ENCODE results near the gene ATP5MC3. TPM values are rescaled to one million over a fixed set of nuclear protein-coding genes. Genes with fewer than 3 reads are reported as not detected.

The ATP5MC3 gene
- total RNA-seq, 4 donors from 2014 or later = 62.7 to 170 (median 105) TPM

DNA sequence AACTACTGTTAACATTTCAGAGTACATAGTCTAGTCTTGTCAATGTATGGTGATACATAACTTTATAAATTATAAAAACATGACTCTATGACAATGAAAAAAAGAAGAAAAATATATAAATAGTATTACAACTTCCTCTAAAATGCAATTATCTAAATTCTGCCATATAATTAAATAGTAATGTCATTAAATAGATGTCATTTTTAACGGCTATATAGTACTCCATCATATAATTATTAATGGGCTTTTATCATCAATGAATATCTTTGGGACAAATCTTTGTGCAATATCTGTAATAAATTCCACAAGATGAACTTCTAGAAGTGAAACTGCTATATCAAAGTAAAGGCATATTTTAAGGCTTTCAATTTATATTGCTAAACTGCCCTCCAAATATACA, 38.3 kb downstream of the ATP5MC3 start:
- no peak overlapping the region for H3K4me3 ChIP-seq (ENCODE audit: low read depth, poor library complexity, severe bottlenecking)
- 96 to 97% methylated on average over 1 of the region's 1 CpG for WGBS, 2 donors
- intact Hi-C loops (cut with DNase I; ENCODE audit: low total_unique reads) = no loop called here
- DNase-seq (ENCODE audit: low spot score in 2 of 2) = no peak
- TF ChIP-seq, protein P1, sequence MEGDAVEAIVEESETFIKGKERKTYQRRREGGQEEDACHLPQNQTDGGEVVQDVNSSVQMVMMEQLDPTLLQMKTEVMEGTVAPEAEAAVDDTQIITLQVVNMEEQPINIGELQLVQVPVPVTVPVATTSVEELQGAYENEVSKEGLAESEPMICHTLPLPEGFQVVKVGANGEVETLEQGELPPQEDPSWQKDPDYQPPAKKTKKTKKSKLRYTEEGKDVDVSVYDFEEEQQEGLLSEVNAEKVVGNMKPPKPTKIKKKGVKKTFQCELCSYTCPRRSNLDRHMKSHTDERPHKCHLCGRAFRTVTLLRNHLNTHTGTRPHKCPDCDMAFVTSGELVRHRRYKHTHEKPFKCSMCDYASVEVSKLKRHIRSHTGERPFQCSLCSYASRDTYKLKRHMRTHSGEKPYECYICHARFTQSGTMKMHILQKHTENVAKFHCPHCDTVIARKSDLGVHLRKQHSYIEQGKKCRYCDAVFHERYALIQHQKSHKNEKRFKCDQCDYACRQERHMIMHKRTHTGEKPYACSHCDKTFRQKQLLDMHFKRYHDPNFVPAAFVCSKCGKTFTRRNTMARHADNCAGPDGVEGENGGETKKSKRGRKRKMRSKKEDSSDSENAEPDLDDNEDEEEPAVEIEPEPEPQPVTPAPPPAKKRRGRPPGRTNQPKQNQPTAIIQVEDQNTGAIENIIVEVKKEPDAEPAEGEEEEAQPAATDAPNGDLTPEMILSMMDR (IDR thresholded peaks at IDR 0.05) = no peak
- TF ChIP-seq POLR2A (IDR thresholded peaks at IDR 0.05) = no peak

DNA sequence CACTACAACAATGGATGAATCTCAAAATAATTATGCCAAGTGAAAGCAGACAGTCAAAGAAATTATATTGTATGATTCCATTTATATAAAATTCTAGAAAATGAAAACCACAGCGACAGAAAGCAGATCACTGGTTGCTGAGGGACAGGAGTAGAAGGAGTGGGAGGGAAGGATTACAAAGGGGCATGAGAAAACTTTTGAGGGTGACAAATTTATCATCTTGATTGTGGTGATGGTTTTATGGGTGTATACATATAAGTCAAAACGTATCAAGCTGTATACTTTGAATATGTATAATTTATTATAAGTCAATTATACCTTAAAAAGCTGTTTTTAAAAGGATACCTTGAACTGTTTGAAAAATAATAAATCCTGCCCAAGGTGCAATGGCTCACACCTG, 41.2 kb downstream of the ATP5MC3 start:
- H3K4me3 ChIP-seq (ENCODE audit: low read depth, poor library complexity, severe bottlenecking) = no peak overlapping the region
- intact Hi-C loops (cut with DNase I; ENCODE audit: low total_unique reads) = no loop called here
- no peak for DNase-seq (ENCODE audit: low spot score in 2 of 2)
- 56 to 60% methylated on average over 2 of the region's 2 CpGs for WGBS, 2 donors
- no peak for TF ChIP-seq POLR2A (IDR thresholded peaks at IDR 0.05)
- TF ChIP-seq, protein P1 (IDR thresholded peaks at IDR 0.05) = no peak

DNA sequence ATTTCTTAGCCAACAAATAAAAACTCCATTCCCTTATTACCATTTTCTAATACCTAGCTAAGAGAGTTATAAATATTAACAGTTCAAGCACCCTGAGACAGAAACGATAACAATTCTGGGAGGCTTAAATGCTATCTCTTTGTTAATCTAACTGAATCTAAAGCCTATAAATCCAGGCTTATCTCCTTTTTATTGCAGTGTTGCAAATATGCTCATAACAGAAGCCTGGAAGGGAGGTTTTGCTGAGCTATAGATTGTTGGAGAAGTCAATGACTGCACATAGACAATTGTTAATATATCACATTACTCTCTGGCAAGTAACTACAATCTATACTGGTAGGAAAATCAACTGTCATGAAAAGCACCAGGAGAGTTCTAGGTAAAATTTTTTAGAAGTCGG, 43.7 kb downstream of the ATP5MC3 start:
- DNase-seq (ENCODE audit: low spot score in 2 of 2) = no peak
- TF ChIP-seq, protein P1 (IDR thresholded peaks at IDR 0.05) = no peak
- TF ChIP-seq POLR2A (IDR thresholded peaks at IDR 0.05) = no peak
- intact Hi-C loops (cut with DNase I; ENCODE audit: low total_unique reads) = no loop called here
- no peak overlapping the region for H3K4me3 ChIP-seq (ENCODE audit: low read depth, poor library complexity, severe bottlenecking)
- WGBS, 2 donors = 72 to 82% methylated on average over 2 of the region's 2 CpGs

DNA sequence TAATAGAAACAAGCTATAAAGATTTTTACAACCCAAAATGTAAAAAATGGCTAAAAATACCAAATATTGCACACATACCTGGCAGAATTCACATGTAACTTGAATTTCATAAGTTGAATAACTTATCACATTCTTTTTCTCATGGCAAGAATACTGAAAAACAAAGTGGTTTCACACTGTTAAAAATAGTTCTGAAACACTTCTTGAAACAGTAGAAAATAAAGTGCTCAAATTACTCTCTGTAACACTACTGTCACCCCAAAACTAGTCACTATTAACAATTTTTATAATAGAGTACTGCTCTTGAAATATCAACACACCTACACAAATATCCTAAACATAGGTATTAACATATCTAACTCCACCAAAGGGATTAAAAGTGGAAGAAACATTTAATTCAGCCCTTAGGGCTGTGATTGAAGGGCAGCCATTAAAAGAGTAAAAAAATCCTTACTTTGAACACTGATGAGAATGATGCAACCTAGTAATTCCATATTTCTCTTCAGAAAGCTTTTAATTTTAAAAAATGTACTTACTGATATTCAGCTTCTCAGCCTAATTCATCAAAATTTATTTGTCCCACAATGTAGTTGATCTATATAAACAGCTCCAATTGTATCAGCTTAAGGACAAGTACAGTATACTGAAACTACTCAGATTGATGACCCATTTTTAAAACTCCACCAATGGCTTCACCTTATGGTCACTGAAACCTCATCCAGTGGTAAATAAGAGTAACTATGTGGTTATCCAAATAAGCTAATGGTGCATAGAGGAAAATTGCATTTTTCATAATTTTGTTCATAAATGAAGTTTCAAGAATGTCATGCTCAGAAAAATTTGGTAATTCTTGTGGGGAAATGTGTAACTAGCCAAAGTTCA, 44.9 kb downstream of the ATP5MC3 start:
- no peak for TF ChIP-seq POLR2A (IDR thresholded peaks at IDR 0.05)
- TF ChIP-seq, protein P1 (IDR thresholded peaks at IDR 0.05) = no peak
- H3K4me3 ChIP-seq (ENCODE audit: low read depth, poor library complexity, severe bottlenecking) = no peak overlapping the region
- DNase-seq (ENCODE audit: low spot score in 2 of 2) = no peak
- intact Hi-C loops (cut with DNase I; ENCODE audit: low total_unique reads) = no loop called here

DNA sequence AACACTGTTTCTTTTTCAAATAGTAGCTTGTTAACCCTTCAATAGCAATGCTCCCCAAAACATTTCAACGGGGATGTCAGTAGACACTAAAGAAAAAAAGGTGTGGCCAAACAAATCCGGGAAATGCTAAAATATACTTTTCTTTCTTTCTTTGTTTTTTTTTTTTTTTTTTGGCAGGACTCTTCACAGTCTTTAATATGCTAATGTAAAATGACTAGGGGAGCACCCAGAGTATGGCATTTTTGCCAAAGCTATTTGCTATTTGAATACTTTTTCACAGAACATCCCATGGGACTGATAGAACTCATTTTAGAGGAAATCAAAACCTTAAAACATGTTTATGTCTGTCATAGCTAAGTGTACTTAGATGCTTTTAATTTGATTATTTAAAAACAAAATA, 45.6 kb downstream of the ATP5MC3 start:
- H3K4me3 ChIP-seq (ENCODE audit: low read depth, poor library complexity, severe bottlenecking) = no peak overlapping the region
- intact Hi-C loops (cut with DNase I; ENCODE audit: low total_unique reads) = no loop called here
- WGBS, 2 donors = 67 to 72% methylated on average over 2 of the region's 2 CpGs
- TF ChIP-seq, protein P1 (IDR thresholded peaks at IDR 0.05) = no peak
- TF ChIP-seq POLR2A (IDR thresholded peaks at IDR 0.05) = no peak
- DNase-seq (ENCODE audit: low spot score in 2 of 2) = no peak

Measured in lower leg skin (tissue), 4 donors.